ENCODE results near the gene GLO1.

GLO1 gene

GRCh38 chr6:38702558-38703397 lies at the start of gene GLO1:
TSS of gene GLO1 (minus strand) at chr6:38703145. CDS start at chr6:38703054, 91 bp downstream.
- DNase-seq (ENCODE audit: low read depth), result peak; percentile 93

DNA sequence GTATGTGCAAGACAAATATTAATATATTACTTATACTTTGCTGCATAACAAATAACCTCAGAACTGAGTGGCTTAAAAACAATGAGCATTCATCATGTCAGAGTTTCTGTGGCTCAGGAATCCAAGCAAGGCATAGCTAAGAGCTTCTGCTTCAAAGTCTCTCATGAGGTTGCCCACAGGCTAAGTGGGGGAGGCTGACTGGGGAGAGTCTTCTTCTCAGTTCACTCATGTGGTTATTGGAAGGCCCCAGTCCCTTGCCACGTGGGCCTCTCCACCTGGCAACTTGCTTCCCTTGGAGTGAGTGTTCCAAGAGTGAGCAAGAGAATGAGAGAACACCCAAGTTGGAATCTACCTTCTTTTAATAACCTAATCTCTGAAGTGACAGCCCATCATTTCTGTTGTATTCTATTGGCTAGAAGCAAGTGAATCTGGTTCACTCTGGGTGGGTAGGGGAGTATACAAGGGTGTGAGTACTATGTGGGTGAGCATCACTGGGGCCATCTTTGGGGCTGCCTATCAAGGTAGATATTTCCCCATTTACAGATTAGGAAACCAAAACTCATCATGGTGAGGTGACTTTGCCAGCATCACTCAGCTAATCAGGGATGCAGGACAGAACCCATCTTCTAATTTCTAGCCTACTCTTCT lies 48.1 kb upstream of the GLO1 start:
- DNase-seq (ENCODE audit: low read depth), result no peak

DNA sequence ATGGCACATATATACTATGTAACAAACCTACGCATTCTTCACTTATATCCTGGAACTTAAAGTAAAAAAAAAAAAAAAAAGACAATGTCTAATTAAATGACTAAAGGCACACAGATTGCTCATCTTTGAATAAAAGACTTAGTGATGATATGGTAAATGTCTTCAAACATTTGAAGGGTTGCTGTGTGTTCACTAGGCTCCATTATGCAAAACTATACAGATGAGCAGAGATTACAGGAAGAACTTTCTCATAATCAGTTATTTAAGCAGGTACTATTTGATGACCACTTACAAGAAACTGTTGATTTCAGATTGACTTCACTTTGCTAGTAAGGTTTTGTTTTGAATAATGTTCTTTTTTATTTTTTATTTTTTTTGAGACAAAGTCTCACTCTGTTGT lies 46.5 kb upstream of the GLO1 start:
- DNase-seq (ENCODE audit: low read depth), result no peak

- no peak for DNase-seq (ENCODE audit: low read depth)
These were observed 36.6 kb upstream of the GLO1 start for GRCh38 chr6:38739532-38739931.

- DNase-seq (ENCODE audit: low read depth), result no peak
These were observed 35.3 kb upstream of the GLO1 start for GRCh38 chr6:38738261-38738660.

DNA sequence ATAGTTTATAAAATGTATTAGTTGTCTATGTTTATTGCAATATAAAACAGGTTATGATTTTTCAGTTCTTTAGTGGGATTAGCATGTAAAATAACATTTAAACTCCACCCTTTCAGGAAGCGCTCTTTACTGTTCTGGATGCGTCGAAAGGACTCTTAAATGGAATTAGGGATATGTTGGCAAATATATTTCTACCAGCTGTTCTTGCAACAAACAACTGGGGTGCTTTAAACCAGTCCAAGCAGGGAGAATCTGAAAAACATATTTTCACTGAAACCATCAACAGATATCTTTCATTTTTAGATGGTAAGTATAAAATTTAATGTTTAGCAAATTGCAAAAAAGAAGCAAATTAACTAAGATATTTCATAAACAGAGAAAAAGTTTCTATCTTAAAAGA lies 34.0 kb upstream of the GLO1 start:
- no peak for DNase-seq (ENCODE audit: low read depth)

- no peak for DNase-seq (ENCODE audit: low read depth)
These were observed 27.4 kb upstream of the GLO1 start for GRCh38 chr6:38730140-38730862.

GRCh38 chr6:38728203-38728602 lies 25.3 kb upstream of the GLO1 start:
- DNase-seq (ENCODE audit: low read depth), result no peak

DNA sequence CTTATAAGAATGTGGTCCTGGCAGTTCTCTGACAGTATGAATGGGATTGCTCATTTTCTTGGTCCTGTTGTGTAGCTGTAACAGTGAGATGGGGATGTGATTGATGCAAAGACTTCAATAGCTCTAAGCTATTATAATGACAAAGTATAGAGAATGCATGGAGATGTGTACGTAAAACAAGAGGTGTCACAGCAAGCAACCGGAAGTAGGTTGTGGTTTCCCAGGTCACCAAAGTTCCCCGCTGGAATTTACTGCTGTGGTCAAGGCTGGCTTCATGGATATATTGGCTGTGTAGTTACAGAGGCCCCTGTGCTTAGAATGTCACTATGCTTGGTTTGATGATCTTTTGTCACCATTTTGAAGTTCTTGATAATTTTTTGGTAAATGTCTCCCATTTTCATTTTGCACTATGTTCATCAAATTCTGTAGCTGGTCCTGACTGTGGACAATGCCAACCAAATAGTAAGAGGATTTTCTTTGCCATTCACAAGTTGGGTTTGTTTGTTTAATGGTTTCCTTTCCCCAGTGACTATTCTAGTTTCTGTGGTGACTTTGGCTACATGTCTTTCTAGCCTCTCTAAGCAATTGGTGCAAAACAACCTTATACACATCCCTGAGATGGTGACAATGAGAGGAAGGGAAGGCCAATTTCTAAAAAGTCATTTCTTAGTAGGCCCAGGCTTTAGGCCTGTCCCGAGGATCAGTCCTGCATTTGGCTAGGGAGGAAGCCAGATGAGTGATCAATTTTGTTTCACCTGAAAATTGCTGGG lies 22.7 kb upstream of the GLO1 start:
- DNase-seq (ENCODE audit: low read depth), result no peak

DNA sequence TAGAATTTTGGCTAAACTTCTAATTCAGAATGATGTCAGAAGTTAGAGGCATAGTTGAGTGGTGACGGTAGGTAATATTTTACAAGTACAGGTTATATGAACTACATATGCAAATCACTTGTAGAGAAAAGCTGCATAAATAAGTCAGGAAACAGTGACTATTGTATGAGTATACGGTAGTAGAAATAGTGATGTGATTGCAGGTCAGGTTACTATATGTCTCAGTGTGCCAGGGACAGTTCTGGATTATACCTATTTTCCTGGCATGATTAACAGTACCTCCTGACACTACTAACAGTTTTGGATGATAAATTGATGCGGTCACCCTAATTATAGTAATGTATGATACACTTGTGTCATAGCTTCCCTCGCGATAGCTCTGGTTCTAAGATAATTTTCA lies 21.4 kb upstream of the GLO1 start:
- no peak for DNase-seq (ENCODE audit: low read depth)

DNA sequence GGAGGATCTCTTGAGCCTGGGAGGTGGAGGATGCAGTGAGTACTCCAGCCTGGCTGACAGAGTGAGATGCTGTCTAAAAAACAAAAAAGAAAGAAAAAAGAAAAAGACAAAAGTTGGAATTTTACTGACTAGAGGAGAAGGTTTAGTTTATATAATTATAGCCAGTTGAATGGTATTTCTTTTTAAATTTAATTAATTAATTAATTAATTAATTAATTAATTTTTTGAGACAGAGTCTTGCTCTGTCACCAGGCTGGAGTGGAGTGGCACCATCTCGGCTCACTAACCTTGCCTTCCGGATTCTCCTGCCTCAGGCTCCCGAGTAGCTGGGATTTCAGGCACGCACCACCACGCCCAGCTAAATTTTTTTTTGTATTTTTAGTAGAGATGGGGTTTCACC lies 20.8 kb upstream of the GLO1 start:
- no peak for DNase-seq (ENCODE audit: low read depth)

DNA sequence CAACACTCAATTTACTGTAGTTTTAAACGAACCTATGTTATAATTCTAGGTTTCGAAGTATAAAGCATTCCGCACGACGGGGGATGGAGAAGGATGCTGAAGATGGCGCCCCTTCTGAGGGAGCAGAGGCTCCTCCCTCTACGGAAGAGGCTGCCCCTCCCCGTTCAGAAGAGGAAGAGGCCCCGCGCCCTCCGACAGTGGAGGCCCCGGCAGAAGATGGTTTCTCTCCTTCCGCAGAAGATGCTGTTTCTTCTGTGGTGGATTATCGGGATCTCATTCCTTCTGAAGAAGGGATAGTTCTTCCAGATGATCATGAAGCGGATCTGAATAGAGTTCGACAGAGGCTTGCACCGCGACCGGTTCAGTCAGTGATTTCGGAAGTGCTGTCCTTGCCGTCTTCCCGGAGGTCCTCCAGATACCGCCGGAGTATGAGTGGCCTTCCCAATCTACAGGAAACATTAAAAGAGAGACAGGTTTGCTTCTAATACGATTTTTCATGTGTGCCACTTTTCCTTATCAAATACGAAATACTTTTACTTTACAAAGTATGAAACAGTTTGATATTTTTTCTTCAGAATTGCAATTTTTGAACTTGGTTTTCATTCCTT lies 19.9 kb upstream of the GLO1 start:
- no peak for DNase-seq (ENCODE audit: low read depth)

DNA sequence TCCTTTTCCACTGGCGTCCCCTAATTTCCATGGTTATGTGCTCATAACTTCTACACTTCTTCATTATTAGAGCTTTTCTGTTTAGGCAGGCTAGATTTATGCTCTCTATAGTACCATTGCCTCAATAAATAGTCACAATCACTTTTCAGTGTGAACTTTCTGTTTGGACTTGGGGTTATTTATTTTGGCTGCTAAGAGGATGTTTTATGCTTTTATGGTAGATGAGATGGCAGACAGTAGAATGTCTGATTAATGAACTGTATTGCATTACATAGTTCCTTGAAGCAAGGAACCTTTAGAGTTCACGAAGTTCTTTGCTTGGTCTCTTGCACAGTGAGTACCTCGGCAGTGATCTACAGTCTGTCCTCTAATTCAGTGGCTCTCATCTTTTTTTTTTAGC lies 19.1 kb upstream of the GLO1 start:
- no peak for DNase-seq (ENCODE audit: low read depth)

DNA sequence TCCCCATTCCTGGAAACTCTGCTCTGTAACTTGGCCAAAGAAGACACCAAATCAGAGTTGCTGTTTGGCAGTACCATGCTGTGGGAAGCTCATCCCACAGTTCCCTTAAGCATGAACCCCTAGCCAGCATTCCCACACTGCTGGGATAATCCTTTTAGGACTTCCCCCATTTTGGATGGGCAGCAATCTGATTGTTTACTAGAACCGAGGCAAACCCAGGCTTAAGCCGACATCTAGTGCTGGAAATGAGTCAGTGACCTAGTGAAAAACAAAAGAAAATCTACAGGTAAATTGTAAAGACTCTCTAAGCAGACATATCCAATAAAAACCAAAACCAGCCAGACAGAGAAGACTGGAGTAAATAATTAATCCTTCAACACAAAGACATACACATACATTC lies 17.4 kb upstream of the GLO1 start:
- no peak for DNase-seq (ENCODE audit: low read depth)

GRCh38 chr6:38719358-38719757 lies 16.4 kb upstream of the GLO1 start:
- DNase-seq (ENCODE audit: low read depth), result no peak

DNA sequence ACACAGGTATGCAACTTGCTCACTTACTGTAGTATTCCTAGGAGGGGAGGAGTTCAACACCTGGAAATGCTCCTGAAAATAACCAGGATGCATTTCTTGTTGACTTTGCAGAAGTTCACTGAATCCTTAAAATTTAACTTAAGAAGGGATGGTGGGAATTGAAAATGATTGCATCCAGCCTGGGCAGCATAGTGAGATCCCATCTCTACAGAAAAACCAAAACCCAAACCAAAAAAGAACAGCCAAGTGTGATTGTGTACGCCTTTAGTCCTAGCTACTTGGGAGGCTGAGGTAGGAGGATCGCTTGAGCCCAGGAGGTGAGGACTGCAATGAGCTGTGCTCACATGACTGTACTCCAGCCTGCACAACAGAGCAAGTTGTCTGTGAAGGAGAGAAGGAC lies 13.9 kb upstream of the GLO1 start:
- no peak for DNase-seq (ENCODE audit: low read depth)

DNA sequence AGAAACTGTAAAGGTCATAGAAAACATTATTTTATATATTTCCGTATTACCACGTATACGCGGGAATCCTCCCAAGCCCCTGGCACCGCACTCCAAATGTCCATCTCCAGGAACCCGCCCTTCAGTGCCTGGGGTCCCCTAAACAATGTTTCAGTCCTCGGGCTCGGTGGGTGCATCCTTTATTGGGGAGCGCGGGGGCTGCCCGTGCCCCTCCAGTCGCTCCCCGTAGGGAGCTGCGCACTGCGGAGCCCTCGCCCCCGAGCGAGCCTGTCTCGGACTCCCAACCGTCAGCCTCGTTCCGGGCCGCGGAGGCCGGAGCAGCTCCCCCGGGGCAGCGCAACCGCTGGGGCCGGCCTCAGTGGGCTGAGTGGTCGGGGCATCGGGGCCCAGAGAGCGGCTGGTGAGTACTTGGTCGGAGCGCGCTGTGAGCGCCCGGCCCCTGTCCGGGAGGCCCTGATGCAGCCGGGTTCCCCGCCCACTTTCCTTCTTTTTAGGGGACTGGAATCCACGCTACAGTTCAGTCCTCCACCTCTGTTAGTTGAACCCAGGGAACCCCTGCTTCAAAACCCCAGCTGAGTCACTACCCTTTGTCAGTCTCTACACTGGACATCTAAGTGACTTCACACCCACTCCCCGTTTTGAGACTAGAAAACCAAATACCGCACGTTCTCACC lies 12.2 kb upstream of the GLO1 start, which contains the start of gene DNAH8:
DNAH8 (plus strand) TSS at position 296 of the 674 bp plus-strand sequence. CDS start 7,499 bp downstream, outside the sequence.
- peak; percentile 1 for DNase-seq (ENCODE audit: low read depth)

- DNase-seq (ENCODE audit: low read depth), result no peak
These were observed 11.5 kb upstream of the GLO1 start for GRCh38 chr6:38714239-38715015.

DNA sequence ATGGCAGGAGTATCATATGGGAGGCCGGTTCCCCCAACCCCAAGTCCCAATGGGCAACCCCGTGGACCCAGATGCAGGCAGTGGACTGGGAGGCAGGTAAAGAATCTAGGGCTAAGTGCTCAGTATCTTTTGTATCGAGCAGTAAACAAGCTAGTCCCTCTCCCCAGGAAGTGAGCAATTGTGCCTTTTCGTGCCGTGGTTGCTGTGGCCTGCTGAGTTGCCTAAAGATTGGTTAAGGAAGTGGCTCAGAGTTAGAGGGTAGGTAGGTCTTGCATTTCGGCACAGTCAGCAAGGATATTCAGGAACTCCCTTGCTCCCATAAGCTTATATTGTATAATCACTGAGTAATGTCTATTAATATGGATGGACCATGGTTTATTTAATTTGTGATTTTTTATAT lies 10.9 kb upstream of the GLO1 start:
- peak; percentile 49 for DNase-seq (ENCODE audit: low read depth)

DNA sequence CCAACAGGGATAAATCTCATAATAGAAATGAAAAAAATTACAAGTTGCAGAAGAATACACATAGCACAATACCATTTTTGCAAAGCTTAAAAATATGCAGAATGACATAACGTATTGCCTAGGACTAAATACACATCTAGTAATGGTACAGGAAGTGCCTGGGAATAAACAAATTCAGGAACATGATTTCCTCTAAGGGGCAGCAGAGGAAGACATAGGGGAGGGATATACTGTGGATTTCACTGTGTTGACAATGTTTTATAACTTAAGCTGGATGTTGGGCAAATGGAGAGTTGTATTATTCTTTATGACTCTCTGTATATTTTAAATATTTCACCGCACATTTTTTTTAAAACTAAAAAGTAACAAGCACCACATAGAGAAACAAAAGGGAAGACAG lies 5.6 kb upstream of the GLO1 start:
- DNase-seq (ENCODE audit: low read depth), result no peak

Data from activated gamma-delta T cell treated with anti-CD3 and anti-CD28 coated beads, Interleukin-2, amount 50 U/mL, for 16 hours (primary cell).